HCT116 (cell line): ENCODE measurements around the gene CCDC61. TPM values are rescaled to one million over a fixed set of nuclear protein-coding genes. Genes with fewer than 3 reads are reported as not detected.

Source experiments
- ATAC-seq: fragments of 200-7000 bp; cut with Tn5 transposase; 2 replicates; pipeline ENCODE4 v1.9.1; 2020; ENCODE audit warnings: mild to moderate bottlenecking, moderate library complexity
- BruUV-seq: library from RNA; stranded (reverse); fragments of 400-500 nt; replicated peaks from 2 replicates; lab custom pipeline; 2021; lab: Mats Ljungman, UMichigan
- CTCF ChIA-PET: fragments of 300-600 bp; sonication (Branson Sonifier 250); formaldehyde crosslinking; loops from one replicate; lab custom pipeline; 2021; ENCODE audit warnings: antibody characterized with exemption; lab: Charles Lee
- POLR2A ChIA-PET: fragments of 300-600, 350-600 bp; sonication (Branson Sonifier 250); formaldehyde crosslinking; loops from one replicate; lab custom pipeline; 2021; ENCODE audit warnings: antibody characterized with exemption; lab: Charles Lee
- RAD21 ChIA-PET, 2 experiments: fragments of 300-600 bp; sonication (Branson Sonifier 250); formaldehyde crosslinking; loops; one replicate each; lab custom pipeline; 2023; ENCODE audit warnings: low total read pairs in 2 of 2; ENCODE audit not compliant: uncharacterized antibody in 2 of 2, unreplicated experiment in 2 of 2, low non-redundant PET in 1 of 2; lab: Charles Lee
- DNase-seq: peaks from one replicate; pipeline ENCODE4 v3.0.0-alpha.2; 2010; ENCODE audit warnings: low read depth, low spot score
- H2AFZ ChIP-seq: fragments of 200-600 bp; shearing (Covaris generic), sonication (generic); 2 replicates; pipeline ENCODE4 v1.6.1; 2017; ENCODE audit warnings: low read depth, mixed run types, mixed read lengths, antibody characterized with exemption, low read length; ENCODE audit not compliant: poor library complexity, severe bottlenecking
- H3K27ac ChIP-seq: 2 replicates; pipeline ENCODE4 v1.5.1; 2012; ENCODE audit warnings: low read depth, low read length
- H3K27me3 ChIP-seq: fragments of 200-600 bp; sonication (generic); 2 replicates; pipeline ENCODE4 v1.6.1; 2016; ENCODE audit warnings: mixed run types, low read length, mixed read lengths; ENCODE audit not compliant: insufficient read depth
- H3K36me3 ChIP-seq, 2 experiments: fragments of 200-500 bp in 1 of 2; fragments of 200-600 bp in 1 of 2; sonication (Bioruptor generic) in 1 of 2; sonication (generic) in 1 of 2; 2 replicates each; pipeline versions ENCODE4 v1.5.1 to v1.6.1; 2014 to 2016; ENCODE audit warnings: low read length in 2 of 2, inconsistent platforms in 1 of 2, mixed read lengths in 1 of 2, mixed run types in 1 of 2; ENCODE audit not compliant: insufficient read depth in 2 of 2, control insufficient read depth in 1 of 2
- H3K4me1 ChIP-seq, 2 experiments: fragments of 200-600 bp in 1 of 2; sonication (generic) in 1 of 2; 2 replicates each; pipeline versions ENCODE4 v1.5.1 to v1.6.1; 2012 to 2017; ENCODE audit warnings: low read length in 2 of 2, inconsistent platforms in 1 of 2, mild to moderate bottlenecking in 1 of 2, mixed read lengths in 1 of 2, mixed run types in 1 of 2, moderate library complexity in 1 of 2; ENCODE audit not compliant: insufficient read depth in 2 of 2, control insufficient read depth in 1 of 2
- H3K4me2 ChIP-seq: fragments of 200-600 bp; sonication (generic); 2 replicates; pipeline ENCODE4 v1.6.1; 2017; ENCODE audit warnings: mixed run types, low read length, mixed read lengths
- H3K4me3 ChIP-seq, 2 experiments: fragments of 200-600 bp in 1 of 2; sonication (generic) in 1 of 2; replicated peaks in 1 of 2; 2 replicates each; pipeline ENCODE4 v1.5.1; 2011 to 2016; ENCODE audit warnings: low read length in 2 of 2, control low read depth in 1 of 2, low read depth in 1 of 2, mild to moderate bottlenecking in 1 of 2, mixed read lengths in 1 of 2, mixed run types in 1 of 2
- H3K79me2 ChIP-seq: fragments of 200-600 bp; sonication (generic); 2 replicates; pipeline ENCODE4 v1.6.1; 2017; ENCODE audit warnings: mild to moderate bottlenecking, mixed run types, low read length, moderate library complexity, mixed read lengths; ENCODE audit not compliant: insufficient read depth
- H3K9ac ChIP-seq: fragments of 200-600 bp; sonication (generic); 2 replicates; pipeline ENCODE4 v1.6.1; 2016; ENCODE audit warnings: low read length, mixed read lengths
- H3K9me2 ChIP-seq: fragments of 200-600 bp; sonication (generic), shearing (Covaris generic); 2 replicates; pipeline ENCODE4 v1.6.1; 2017; ENCODE audit warnings: mixed run types, mild to moderate bottlenecking, moderate library complexity; ENCODE audit not compliant: insufficient read depth
- H3K9me3 ChIP-seq, 2 experiments: fragments of 200-500 bp in 1 of 2; fragments of 200-600 bp in 1 of 2; sonication (Bioruptor generic) in 1 of 2; sonication (generic) in 1 of 2; 2 replicates each; pipeline ENCODE4 v1.6.1; 2014 to 2017; ENCODE audit warnings: low read length in 2 of 2, mixed read lengths in 2 of 2, inconsistent platforms in 1 of 2, low read depth in 1 of 2, mild to moderate bottlenecking in 1 of 2, mixed run types in 1 of 2, moderate library complexity in 1 of 2; ENCODE audit not compliant: control insufficient read depth in 1 of 2, insufficient read depth in 1 of 2
- H4K20me1 ChIP-seq: fragments of 200-600 bp; sonication (generic), shearing (Covaris generic); 2 replicates; pipeline ENCODE4 v1.6.1; 2017; ENCODE audit warnings: mixed run types, mild to moderate bottlenecking, moderate library complexity; ENCODE audit not compliant: insufficient read depth
- CBX3 ChIP-seq: IDR thresholded peaks from 2 replicates; pipeline ENCODE4 v1.6.1; 2012; ENCODE audit warnings: low read depth
- EGR1 ChIP-seq: IDR thresholded peaks from 2 replicates; pipeline ENCODE4 v1.6.1; 2012; ENCODE audit warnings: low read depth
- FOSL1 ChIP-seq: IDR thresholded peaks from 2 replicates; pipeline ENCODE4 v1.6.1; 2012; ENCODE audit warnings: low read depth
- YY1 ChIP-seq: IDR thresholded peaks from 2 replicates; pipeline ENCODE4 v1.6.1; 2011; ENCODE audit warnings: low read length, low read depth, moderate library complexity, mild to moderate bottlenecking; ENCODE audit not compliant: insufficient replicate concordance; ENCODE audit errors: extremely low read depth
- ZBTB33 ChIP-seq: IDR thresholded peaks from 2 replicates; pipeline ENCODE4 v1.6.1; 2011; ENCODE audit warnings: mild to moderate bottlenecking, low read length, moderate library complexity; ENCODE audit not compliant: insufficient replicate concordance; ENCODE audit errors: extremely low read depth
- ZNF274 ChIP-seq: fragments of 200-500 bp; sonication (Bioruptor generic); IDR thresholded peaks from 2 replicates; pipeline ENCODE4 v1.6.1; 2014; ENCODE audit warnings: mild to moderate bottlenecking, low read depth, low read length, inconsistent platforms
- intact Hi-C: fragments of 100-400 bp; cut with micrococcal nuclease; formaldehyde crosslinking; loops from 2 replicates; pipeline ENCODE4 v1.10.0; 2022
- total RNA-seq: library from RNA; stranded (reverse); gene quantifications from one replicate; pipeline ENCODE4 v1.2.1, GENCODE V29; 2021; ENCODE audit not compliant: unreplicated experiment
- TF ChIP-seq, protein P1 (sequence below), 3 experiments: fragments of 200-600 bp in 1 of 3; sonication (generic) in 1 of 3; IDR thresholded peaks in 2 of 3; conservative IDR thresholded peaks in 1 of 3; 2 replicates each; pipeline ENCODE4 v1.5.1; 2012 to 2017; ENCODE audit warnings: low read depth in 2 of 3, low read length in 2 of 3, antibody characterized with exemption in 1 of 3, borderline replicate concordance in 1 of 3, control low read depth in 1 of 3, mild to moderate bottlenecking in 1 of 3, mixed read lengths in 1 of 3, mixed run types in 1 of 3, moderate library complexity in 1 of 3; ENCODE audit not compliant: insufficient read depth in 1 of 3

Gene CCDC61
- total RNA-seq, 1 experiment from 2014 or later, result 12.2 TPM

DNA sequence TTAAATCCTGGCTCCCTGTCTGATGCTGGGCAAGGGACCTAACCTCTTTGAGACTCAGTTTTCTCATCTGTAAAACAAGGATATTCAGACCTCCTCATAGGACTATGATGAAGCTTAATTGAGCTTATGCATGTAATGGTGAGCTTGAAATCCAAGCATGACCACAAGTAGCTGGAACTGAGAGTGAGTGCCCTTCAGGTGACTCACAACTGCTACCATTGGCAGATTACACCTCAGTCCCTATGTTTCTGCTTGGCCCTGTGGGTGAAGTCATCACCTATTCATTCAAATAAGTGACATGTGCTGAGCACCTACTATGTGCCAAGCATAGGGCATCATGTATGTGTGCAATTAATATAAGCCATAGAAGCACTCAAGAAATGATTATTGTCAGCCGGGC lies 47.3 kb upstream of the CCDC61 start:
- ChIA-PET RAD21 (no interaction called here), POLR2A (no interaction called here)
- BruUV-seq, result no TSS peak

More for the DNA sequence above, 47.3 kb upstream of the CCDC61 start:
- H3K9ac ChIP-seq, result no peak overlapping the region
- no peak overlapping the region for H3K4me2 ChIP-seq
- no peaks in the 10 kb centered on the region for H4K20me1 ChIP-seq
- intact Hi-C loops, result no loop called here
- no peak overlapping the region for H3K27ac ChIP-seq
- no peak overlapping the region for H2AFZ ChIP-seq
- no peaks in the 10 kb centered on the region for H3K9me2 ChIP-seq
- peaks cover 0 to 8% of the 10 kb centered on the region in 2 experiments; a peak in 1 of 4 replicates for H3K4me1 ChIP-seq
- no peak for TF ChIP-seq CBX3
- TF ChIP-seq FOSL1, result no peak
- no peak for TF ChIP-seq YY1
- no peak for TF ChIP-seq ZNF274
- TF ChIP-seq ZBTB33, result no peak
- TF ChIP-seq EGR1, result no peak
- TF ChIP-seq, protein P1, sequence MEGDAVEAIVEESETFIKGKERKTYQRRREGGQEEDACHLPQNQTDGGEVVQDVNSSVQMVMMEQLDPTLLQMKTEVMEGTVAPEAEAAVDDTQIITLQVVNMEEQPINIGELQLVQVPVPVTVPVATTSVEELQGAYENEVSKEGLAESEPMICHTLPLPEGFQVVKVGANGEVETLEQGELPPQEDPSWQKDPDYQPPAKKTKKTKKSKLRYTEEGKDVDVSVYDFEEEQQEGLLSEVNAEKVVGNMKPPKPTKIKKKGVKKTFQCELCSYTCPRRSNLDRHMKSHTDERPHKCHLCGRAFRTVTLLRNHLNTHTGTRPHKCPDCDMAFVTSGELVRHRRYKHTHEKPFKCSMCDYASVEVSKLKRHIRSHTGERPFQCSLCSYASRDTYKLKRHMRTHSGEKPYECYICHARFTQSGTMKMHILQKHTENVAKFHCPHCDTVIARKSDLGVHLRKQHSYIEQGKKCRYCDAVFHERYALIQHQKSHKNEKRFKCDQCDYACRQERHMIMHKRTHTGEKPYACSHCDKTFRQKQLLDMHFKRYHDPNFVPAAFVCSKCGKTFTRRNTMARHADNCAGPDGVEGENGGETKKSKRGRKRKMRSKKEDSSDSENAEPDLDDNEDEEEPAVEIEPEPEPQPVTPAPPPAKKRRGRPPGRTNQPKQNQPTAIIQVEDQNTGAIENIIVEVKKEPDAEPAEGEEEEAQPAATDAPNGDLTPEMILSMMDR (IDR thresholded peaks at IDR 0.05 in 2 of 3, conservative IDR thresholded peaks at IDR 0.05 in 1 of 3; ENCODE audit: borderline replicate concordance in 1 of 3, insufficient read depth in 1 of 3, low read depth in 2 of 3, low read length in 2 of 3), result no peak
- H3K36me3 ChIP-seq, result no peaks in the 10 kb centered on the region
- no peak for ATAC-seq
- no peak for DNase-seq
- CTCF ChIA-PET, result no interaction called here
- no peaks in the 10 kb centered on the region for H3K9me3 ChIP-seq
- no peak overlapping the region for H3K4me3 ChIP-seq
- H3K27me3 ChIP-seq, result no peaks in the 10 kb centered on the region
- no peaks in the 10 kb centered on the region for H3K79me2 ChIP-seq
